GM18507 (cell line): ENCODE results near the gene KIAA1217.
"Not testable (repeated sequence)": the region's sequence is repeated elsewhere in the genome, so short reads cannot be mapped to it uniquely, and the experiment has no call there.

Source experiments
- DNase-seq: peaks from one replicate; pipeline ENCODE4 v3.0.0; 2011; ENCODE audit warnings: low read depth; ENCODE audit not compliant: insufficient read length; ENCODE audit errors: extremely low spot score
- FAIRE-seq: peaks from 2 replicates; lab custom pipeline; 2011; peaks lifted over from hg19 to GRCh38; lab: Jason Lieb, UNC

KIAA1217 gene

GRCh38 chr10:24467605-24468004, 258.7 kb downstream of the KIAA1217 start:
- FAIRE-seq = no peak
- no peak for DNase-seq

- DNase-seq (no peak), FAIRE-seq (no peak)
Measured at GRCh38 chr10:24468281-24468751, 259.4 kb downstream of the KIAA1217 start.

- DNase-seq (no peak), FAIRE-seq (no peak)
Measured at GRCh38 chr10:24469993-24470392, 261.1 kb downstream of the KIAA1217 start.

GRCh38 chr10:24475598-24475997, 266.7 kb downstream of the KIAA1217 start:
- no peak for DNase-seq
- FAIRE-seq = no peak

GRCh38 chr10:24476913-24477701, 268.2 kb downstream of the KIAA1217 start:
- DNase-seq = no peak
- FAIRE-seq = no peak

GRCh38 chr10:24477915-24478314, 269.0 kb downstream of the KIAA1217 start:
- DNase-seq = no peak
- FAIRE-seq = no peak

- no peak for DNase-seq
Measured at GRCh38 chr10:24479806-24480205, 270.9 kb downstream of the KIAA1217 start.

DNA sequence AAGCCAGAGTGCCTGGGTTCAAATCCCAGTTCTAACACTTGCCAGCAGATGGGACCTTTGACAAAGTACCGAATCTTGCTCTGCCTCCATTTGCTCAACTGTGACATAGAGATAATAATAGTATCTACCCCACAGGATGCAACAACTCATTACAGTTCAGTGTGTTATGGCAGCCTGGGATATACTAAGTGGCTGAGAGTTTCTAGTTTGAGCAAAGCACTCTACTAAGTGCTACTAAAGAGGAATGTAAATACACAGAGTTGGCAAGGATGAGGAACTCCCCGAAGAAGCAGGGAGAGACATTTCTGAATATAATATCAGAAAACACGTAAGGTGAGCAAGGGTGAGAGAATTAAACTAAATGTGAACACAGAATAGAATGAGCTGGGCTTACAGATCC, 271.5 kb downstream of the KIAA1217 start:
- FAIRE-seq = no peak

More at GRCh38 chr10:24479806-24480205, 270.9 kb downstream of the KIAA1217 start:
- no peak for FAIRE-seq

DNA sequence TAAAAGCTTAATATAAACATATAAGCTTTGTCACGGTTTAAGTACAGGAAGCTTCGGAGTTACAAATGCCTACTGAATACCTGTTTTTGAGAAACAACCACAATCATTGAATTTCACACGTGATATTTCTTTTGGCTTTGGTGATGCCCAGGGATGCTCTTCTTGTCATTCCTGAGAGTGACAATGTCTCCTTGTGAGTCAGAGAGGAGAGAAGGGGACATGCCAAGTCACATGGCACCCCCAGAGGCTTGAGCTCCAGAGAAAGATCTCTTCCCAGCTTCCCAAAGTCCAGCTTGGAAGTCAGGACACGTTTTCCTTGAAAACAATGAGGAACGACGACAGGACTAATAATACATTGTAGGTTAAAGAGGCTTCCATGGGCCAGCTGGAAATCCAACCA, 272.3 kb downstream of the KIAA1217 start:
- DNase-seq (no peak), FAIRE-seq (no peak)

More for the DNA sequence above, 271.5 kb downstream of the KIAA1217 start:
- no peak for DNase-seq

- FAIRE-seq, DNase-seq: not testable (repeated sequence)
Measured at GRCh38 chr10:24482713-24483112, 273.8 kb downstream of the KIAA1217 start.

GRCh38 chr10:24483701-24484100, 274.8 kb downstream of the KIAA1217 start:
- no peak for DNase-seq
- FAIRE-seq = no peak

GRCh38 chr10:24484771-24485170, 275.8 kb downstream of the KIAA1217 start:
- no peak for FAIRE-seq
- DNase-seq = no peak

DNA sequence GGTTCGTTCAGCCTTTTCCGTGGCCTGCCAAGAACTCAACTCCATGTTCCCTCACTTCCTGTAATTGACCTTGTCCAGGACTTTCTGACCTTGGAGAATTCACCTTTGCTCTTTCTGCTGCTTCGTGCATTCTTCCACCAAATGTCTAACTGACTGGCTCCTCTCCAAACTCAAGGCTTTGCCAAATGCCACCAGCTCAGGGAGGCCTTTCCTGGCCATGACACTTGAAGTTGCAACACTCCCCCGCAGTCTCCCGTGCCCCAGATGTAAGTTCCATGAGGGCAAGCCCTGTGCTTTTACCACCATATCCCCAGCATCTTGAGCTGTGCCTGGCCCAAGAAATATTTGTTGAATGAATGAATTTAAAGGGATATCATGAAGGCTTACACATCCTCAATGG, 276.4 kb downstream of the KIAA1217 start:
- no peak for FAIRE-seq
- DNase-seq = no peak

- no peak for DNase-seq
- FAIRE-seq = no peak
Measured at GRCh38 chr10:24488631-24489030, 279.7 kb downstream of the KIAA1217 start.

DNA sequence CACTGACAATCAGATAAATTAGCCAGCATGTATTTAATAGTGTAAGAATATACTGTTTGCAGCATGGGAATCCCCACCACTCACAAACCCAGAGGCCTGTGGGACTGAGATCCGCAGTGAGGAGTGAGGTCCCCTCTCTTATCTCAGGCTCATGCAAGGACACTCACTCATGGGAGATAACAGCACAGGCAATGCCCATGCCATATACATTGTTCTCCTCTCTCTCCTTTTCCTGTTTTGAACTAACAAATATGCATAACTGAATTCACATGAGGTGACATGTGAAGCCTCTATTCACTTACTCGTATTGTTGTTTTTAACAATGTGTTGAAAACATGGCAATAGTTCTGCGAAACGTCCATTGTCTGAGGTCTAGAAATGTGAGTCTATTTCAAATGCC, 284.2 kb downstream of the KIAA1217 start:
- FAIRE-seq (no peak), DNase-seq (no peak)

- no peak for DNase-seq
- no peak for FAIRE-seq
Measured at GRCh38 chr10:24494236-24494635, 285.3 kb downstream of the KIAA1217 start.

DNA sequence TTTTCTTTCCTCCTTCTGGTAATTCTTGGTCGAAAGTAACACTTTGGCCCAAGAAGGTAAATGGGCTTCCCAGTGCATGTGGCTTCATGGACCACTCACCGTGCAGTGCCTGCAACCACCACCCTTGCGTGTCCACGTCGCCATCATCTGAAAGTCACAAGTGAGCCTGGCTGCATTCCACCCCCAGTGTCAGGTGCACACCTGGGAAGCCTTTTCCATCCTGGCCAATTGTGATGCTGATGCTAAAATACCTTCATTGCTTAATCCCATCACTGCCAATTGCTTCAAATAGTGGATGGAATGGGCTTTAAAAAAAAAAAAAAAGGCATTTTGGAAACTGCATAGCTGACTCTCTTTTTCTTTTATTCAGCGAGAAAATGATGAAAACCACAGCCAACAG, 285.8 kb downstream of the KIAA1217 start:
- no peak for DNase-seq
- no peak for FAIRE-seq

GRCh38 chr10:24495666-24496460, 286.9 kb downstream of the KIAA1217 start:
- FAIRE-seq (no peak), DNase-seq (no peak)

DNA sequence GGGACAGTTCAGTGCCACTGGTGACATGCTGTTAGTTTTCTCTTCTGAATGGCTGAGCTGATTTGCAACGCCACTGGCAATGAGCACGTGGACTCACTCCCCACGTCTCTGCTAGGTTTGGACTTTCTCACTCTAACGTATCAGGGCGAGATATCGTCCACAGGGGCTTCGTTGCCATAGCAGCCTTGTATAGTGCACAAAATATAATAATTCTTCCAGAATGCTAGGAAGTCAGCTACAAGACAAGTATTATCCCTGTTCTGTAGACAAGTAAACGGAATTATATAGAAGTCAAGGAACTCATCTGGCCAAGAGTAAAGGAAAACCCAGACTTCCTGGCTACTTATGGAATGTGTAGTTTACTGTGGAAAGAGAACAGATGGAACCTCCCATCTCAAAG, 288.0 kb downstream of the KIAA1217 start:
- DNase-seq = no peak
- FAIRE-seq = no peak

- FAIRE-seq = no peak
- DNase-seq = no peak
Measured at GRCh38 chr10:24501056-24501711, 292.2 kb downstream of the KIAA1217 start.
